Measurements from ENCODE around the gene GRK4.

GRK4 gene

DNA sequence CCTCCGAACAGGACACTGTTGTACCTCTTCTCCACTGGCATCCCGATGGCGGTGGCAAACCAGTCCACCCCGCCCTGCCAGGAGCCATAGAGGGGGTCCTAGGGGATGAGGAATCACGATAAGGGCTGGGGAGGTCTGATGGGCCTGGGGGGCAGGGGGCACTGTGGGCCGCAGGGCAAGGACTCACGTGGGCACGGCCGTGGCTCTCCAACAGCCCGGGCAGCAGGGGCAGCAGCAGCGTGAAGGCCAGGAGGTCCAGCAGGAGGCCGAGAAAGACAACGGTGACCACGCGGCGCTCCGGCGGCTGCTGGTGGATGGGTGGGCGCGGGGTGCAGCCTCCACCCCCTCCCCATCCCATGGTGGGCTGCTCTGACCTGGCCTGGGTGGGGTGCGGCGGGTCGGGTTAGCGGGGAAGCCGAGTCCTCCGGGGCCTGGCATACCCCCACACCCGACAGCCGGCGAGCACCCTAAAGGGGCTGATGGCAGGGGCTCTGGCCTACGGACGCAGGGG is 29.8 kb upstream of the GRK4 start:
- in situ Hi-C loops (cut with HindIII; ENCODE audit: low pct_ligation_motif_present, low sequenced_read_pairs) = no loop called here
- Histone ChIP-seq H3K36me3 (replicated peaks) (peaks cover 46% of the 10 kb centered on the region), H3K27ac (peak overlapping the region; percentile 57), H3K27me3 (replicated peaks) (no peaks in the 10 kb centered on the region), H3K4me3 (ENCODE audit: low read depth, low read length) (peak overlapping the region; percentile 85)
- no peak for DNase-seq
- TF ChIP-seq, protein P1, sequence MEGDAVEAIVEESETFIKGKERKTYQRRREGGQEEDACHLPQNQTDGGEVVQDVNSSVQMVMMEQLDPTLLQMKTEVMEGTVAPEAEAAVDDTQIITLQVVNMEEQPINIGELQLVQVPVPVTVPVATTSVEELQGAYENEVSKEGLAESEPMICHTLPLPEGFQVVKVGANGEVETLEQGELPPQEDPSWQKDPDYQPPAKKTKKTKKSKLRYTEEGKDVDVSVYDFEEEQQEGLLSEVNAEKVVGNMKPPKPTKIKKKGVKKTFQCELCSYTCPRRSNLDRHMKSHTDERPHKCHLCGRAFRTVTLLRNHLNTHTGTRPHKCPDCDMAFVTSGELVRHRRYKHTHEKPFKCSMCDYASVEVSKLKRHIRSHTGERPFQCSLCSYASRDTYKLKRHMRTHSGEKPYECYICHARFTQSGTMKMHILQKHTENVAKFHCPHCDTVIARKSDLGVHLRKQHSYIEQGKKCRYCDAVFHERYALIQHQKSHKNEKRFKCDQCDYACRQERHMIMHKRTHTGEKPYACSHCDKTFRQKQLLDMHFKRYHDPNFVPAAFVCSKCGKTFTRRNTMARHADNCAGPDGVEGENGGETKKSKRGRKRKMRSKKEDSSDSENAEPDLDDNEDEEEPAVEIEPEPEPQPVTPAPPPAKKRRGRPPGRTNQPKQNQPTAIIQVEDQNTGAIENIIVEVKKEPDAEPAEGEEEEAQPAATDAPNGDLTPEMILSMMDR (IDR thresholded peaks at IDR 0.05; ENCODE audit: low read depth, low read length, missing control alignments) = peak; percentile 5

DNA sequence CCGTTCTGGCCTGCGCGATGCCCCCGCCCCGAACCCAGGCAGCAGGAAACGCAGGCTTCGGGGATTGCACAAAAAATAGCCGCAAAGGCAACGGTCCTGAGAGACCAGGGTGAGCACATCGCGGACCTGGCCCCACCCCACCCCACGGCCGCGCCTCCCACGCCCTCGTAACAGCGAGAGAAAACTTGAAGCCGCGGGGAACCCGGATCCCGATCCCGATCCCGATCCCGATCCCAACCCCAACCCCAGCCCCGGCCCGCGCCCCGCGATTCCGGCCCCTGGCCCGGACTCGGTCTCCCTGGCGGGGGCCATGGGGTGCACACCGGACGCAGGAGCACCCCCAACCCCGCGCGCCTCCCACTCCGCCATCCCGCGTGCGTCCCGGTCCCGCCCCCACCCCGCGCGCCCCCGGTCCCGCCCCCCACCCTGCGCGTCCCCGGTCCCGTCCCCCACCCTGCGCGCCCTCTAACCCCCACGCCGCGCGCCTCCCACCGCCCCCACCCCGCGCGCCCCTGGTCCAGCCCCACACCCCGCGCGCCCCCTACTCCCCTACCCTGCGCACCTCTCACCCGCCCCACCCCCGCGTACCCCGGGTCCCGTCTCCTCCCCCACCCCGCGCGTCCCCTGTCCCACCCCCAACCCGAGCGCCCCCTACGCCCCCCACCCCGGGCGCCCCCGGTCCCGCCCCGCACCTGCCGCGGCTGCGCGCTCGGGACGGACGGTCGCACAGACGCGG is 29.1 kb upstream of the GRK4 start:
- peak; percentile 38 for DNase-seq
- no peaks in the 10 kb centered on the region for H3K27me3 ChIP-seq (replicated peaks)
- peak overlapping the region; percentile 57 for H3K27ac ChIP-seq
- TF ChIP-seq, protein P1 (IDR thresholded peaks at IDR 0.05; ENCODE audit: low read depth, low read length, missing control alignments) = no peak
- peaks cover 46% of the 10 kb centered on the region for H3K36me3 ChIP-seq (replicated peaks)
- H3K4me3 ChIP-seq (ENCODE audit: low read depth, low read length) = peak overlapping the region; percentile 85
- in situ Hi-C loops (cut with HindIII; ENCODE audit: low pct_ligation_motif_present, low sequenced_read_pairs) = no loop called here

DNA sequence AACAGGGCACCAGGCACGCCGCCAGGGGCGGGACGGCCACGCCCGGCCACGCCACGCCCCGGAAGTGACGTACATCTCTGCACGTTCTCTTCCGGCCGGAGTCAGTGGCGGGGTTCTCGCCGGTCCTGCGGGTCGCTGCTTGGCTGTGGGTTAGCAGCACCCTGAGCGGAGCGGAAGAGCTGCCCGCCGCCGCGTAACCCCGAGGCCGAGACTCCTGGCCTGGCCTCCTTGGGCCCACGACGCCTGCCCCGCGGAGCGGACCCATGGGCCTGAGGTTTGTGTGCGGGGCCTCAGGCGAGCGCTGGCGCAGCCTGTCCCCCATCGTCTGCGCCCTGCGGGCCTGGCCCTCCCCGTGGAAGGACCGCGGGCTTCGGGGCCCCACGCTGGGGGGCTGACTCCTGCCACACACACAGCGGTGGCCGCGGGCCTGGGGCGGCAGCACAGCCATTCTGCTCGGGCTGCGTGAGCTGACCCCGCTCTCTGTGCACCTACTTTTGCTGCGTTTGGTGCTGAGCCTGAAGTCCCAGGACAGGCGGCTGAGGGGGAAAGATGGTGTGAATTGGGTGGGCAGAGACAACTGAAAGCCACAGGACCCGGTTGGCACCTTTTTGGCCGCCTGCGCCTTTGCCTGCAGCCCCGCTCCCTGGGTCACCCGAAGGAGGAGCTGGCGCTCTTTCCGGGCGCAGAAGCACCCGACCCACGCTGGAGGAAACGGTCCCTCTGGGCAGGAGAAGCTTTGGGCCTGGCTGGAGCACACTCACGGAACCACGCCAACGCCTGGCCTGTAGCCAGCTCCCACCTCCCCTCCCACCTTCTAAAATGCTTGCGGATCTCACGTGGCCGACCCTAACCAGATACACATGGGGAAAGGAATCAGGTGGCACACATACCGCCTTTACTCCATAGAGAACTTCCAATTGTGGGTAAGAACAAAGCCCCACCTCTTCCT is 28.3 kb upstream of the GRK4 start:
- peak overlapping the region; percentile 85 for H3K27ac ChIP-seq
- in situ Hi-C loops (cut with HindIII; ENCODE audit: low pct_ligation_motif_present, low sequenced_read_pairs) = no loop called here
- no peaks in the 10 kb centered on the region for H3K27me3 ChIP-seq (replicated peaks)
- DNase-seq = peak; percentile 80
- TF ChIP-seq, protein P1 (IDR thresholded peaks at IDR 0.05; ENCODE audit: low read depth, low read length, missing control alignments) = peak; percentile 22
- peaks cover 46% of the 10 kb centered on the region for H3K36me3 ChIP-seq (replicated peaks)
- H3K4me3 ChIP-seq (ENCODE audit: low read depth, low read length) = peak overlapping the region; percentile 85

DNA sequence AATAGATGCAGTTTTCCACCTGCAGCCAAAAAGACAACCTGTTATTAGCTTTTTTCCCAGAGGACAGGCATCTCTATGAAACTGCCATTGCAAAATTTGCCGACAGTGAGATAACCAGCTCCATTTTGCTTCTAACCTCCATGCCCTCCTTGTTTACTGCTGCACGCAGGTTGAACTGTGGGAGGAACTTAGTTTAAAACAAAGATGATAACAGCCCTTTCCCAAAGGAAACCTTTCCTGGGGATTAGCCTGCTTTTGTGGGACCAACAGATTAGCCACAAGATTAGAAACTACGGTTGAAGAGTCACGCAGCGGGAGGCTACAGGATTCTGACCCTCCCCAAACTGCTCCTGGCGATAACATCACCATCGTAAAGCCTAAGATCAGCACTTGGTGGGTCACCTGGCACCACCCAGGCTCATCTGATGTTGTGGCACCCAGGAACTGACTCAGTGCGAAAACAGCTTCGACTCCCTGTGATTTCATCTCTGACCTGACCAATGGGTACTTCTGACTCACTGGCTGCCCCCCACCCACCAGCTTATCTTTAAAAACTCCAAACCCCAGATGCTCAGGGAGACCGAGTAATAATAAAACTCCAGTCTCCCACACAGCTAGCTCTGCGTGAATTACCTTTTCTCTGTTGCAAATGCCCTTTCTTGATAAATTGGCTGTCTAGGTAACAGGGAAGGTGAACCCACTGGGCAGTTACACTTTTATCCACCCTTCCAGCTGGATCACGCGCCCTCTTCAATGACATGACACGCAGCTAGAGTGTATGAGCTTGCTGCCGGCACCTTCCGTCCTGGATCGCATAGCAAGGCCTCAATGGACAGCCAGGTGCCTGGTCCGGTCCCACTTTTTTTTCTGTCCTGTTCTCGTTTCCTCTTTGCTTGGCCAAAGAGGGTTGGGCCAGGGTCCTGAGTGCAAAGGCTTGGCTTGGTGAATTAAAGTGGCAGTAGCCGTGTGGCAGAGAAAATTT is 27.3 kb upstream of the GRK4 start:
- H3K27ac ChIP-seq = peak overlapping the region; percentile 85
- H3K4me3 ChIP-seq (ENCODE audit: low read depth, low read length) = peak overlapping the region; percentile 85
- no peaks in the 10 kb centered on the region for H3K27me3 ChIP-seq (replicated peaks)
- peak; percentile 47 for DNase-seq
- peaks cover 48% of the 10 kb centered on the region for H3K36me3 ChIP-seq (replicated peaks)
- in situ Hi-C loops (cut with HindIII; ENCODE audit: low pct_ligation_motif_present, low sequenced_read_pairs) = no loop called here
- TF ChIP-seq, protein P1 (IDR thresholded peaks at IDR 0.05; ENCODE audit: low read depth, low read length, missing control alignments) = no peak

DNA sequence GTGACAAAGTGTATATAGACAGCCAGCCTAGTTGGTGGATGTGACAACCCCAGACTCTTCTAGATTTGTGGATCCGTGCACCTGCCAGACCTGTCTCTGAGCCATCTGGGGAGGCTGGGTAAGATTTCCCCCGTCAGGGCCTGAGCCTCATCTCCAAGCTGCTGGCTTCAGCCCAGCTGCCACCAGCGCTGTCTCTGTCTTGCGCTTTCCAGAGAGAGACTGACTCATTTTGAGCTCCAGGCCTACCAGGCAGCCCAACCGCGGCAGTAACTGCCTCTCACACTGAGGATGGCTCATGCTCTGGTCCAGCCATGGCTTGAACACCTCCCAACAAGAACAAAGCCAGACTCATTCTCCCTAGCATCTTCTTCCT is 26.6 kb upstream of the GRK4 start:
- TF ChIP-seq, protein P1 (IDR thresholded peaks at IDR 0.05; ENCODE audit: low read depth, low read length, missing control alignments) = no peak
- H3K4me3 ChIP-seq (ENCODE audit: low read depth, low read length) = no peak overlapping the region
- peak overlapping the region; percentile 85 for H3K27ac ChIP-seq
- H3K36me3 ChIP-seq (replicated peaks) = peaks cover 48% of the 10 kb centered on the region
- in situ Hi-C loops (cut with HindIII; ENCODE audit: low pct_ligation_motif_present, low sequenced_read_pairs) = no loop called here
- H3K27me3 ChIP-seq (replicated peaks) = no peaks in the 10 kb centered on the region
- DNase-seq = peak; percentile 83
